ENCODE results near the gene ERFE. TPM values are rescaled to one million over a fixed set of nuclear protein-coding genes. Genes with fewer than 3 reads are reported as not detected.

Gene ERFE
- total RNA-seq, 1 donor from 2014 or later: 1.3 TPM

GRCh38 chr2:238142382-238143205 is 16.2 kb upstream of the ERFE start:
- no peak for TF ChIP-seq CTCF (IDR thresholded peaks at IDR 0.05; ENCODE audit: unreplicated experiment)
- Mint-ChIP-seq H3K27ac (no peak overlapping the region), H3K4me1 (ENCODE audit: low read depth) (no peaks in the 10 kb centered on the region), H3K4me3 (ENCODE audit: low read depth) (no peak overlapping the region), H3K27me3 (no peaks in the 10 kb centered on the region), H3K9me3 (ENCODE audit: low read depth) (no peaks in the 10 kb centered on the region), H3K36me3 (ENCODE audit: insufficient read depth) (no peaks in the 10 kb centered on the region)
- no peak for DNase-seq (ENCODE audit: low spot score, unreplicated experiment)

GRCh38 chr2:238143239-238143951 is 15.4 kb upstream of the ERFE start:
- H3K4me1 Mint-ChIP-seq (ENCODE audit: low read depth): no peaks in the 10 kb centered on the region
- H3K27ac Mint-ChIP-seq: no peak overlapping the region
- no peak overlapping the region for H3K4me3 Mint-ChIP-seq (ENCODE audit: low read depth)
- no peak for TF ChIP-seq CTCF (IDR thresholded peaks at IDR 0.05; ENCODE audit: unreplicated experiment)
- no peaks in the 10 kb centered on the region for H3K27me3 Mint-ChIP-seq
- no peak for DNase-seq (ENCODE audit: low spot score, unreplicated experiment)
- H3K9me3 Mint-ChIP-seq (ENCODE audit: low read depth): no peaks in the 10 kb centered on the region
- H3K36me3 Mint-ChIP-seq (ENCODE audit: insufficient read depth): no peaks in the 10 kb centered on the region

- H3K27me3 Mint-ChIP-seq: no peaks in the 10 kb centered on the region
- no peaks in the 10 kb centered on the region for H3K36me3 Mint-ChIP-seq (ENCODE audit: insufficient read depth)
- no peak for TF ChIP-seq CTCF (IDR thresholded peaks at IDR 0.05; ENCODE audit: unreplicated experiment)
Observed at GRCh38 chr2:238144262-238144661, 14.5 kb upstream of the ERFE start.

GRCh38 chr2:238145046-238145445 is 13.7 kb upstream of the ERFE start:
- TF ChIP-seq CTCF (IDR thresholded peaks at IDR 0.05; ENCODE audit: unreplicated experiment): no peak

More at GRCh38 chr2:238144262-238144661, 14.5 kb upstream of the ERFE start:
- Mint-ChIP-seq H3K4me1 (ENCODE audit: low read depth) (no peaks in the 10 kb centered on the region), H3K27ac (no peak overlapping the region), H3K9me3 (ENCODE audit: low read depth) (no peaks in the 10 kb centered on the region), H3K4me3 (ENCODE audit: low read depth) (no peak overlapping the region)
- DNase-seq (ENCODE audit: low spot score, unreplicated experiment): no peak

GRCh38 chr2:238145851-238146250 is 12.9 kb upstream of the ERFE start:
- no peak for TF ChIP-seq CTCF (IDR thresholded peaks at IDR 0.05; ENCODE audit: unreplicated experiment)
- H3K27ac Mint-ChIP-seq: no peak overlapping the region

More at GRCh38 chr2:238145046-238145445, 13.7 kb upstream of the ERFE start:
- DNase-seq (ENCODE audit: low spot score, unreplicated experiment): no peak
- H3K27me3 Mint-ChIP-seq: no peaks in the 10 kb centered on the region
- no peaks in the 10 kb centered on the region for H3K36me3 Mint-ChIP-seq (ENCODE audit: insufficient read depth)
- H3K4me1 Mint-ChIP-seq (ENCODE audit: low read depth): no peaks in the 10 kb centered on the region
- no peak overlapping the region for H3K27ac Mint-ChIP-seq
- no peak overlapping the region for H3K4me3 Mint-ChIP-seq (ENCODE audit: low read depth)
- H3K9me3 Mint-ChIP-seq (ENCODE audit: low read depth): no peaks in the 10 kb centered on the region

More at GRCh38 chr2:238145851-238146250, 12.9 kb upstream of the ERFE start:
- Mint-ChIP-seq H3K4me3 (ENCODE audit: low read depth) (no peak overlapping the region), H3K4me1 (ENCODE audit: low read depth) (no peaks in the 10 kb centered on the region), H3K27me3 (no peaks in the 10 kb centered on the region), H3K9me3 (ENCODE audit: low read depth) (no peaks in the 10 kb centered on the region), H3K36me3 (ENCODE audit: insufficient read depth) (no peaks in the 10 kb centered on the region)
- DNase-seq (ENCODE audit: low spot score, unreplicated experiment): no peak
